Measurements from ENCODE around the gene HPF1. TPM values are rescaled to one million over a fixed set of nuclear protein-coding genes. Genes with fewer than 3 reads are reported as not detected.
"Not testable (repeated sequence)": the region's sequence is repeated elsewhere in the genome, so short reads cannot be mapped to it uniquely, and the experiment has no call there.

HPF1 gene
- total RNA-seq (2014; rRNA removed; shearing (Covaris generic)), result 43.4 and 73.1 TPM in 2 replicates

- Histone ChIP-seq H3K9me3 (replicated peaks) (no peaks in the 10 kb centered on the region), H3K4me3 (peak within 1 kb of the TSS; percentile 56), H3K27ac (no peak within 1 kb of the TSS), H3K27me3 (replicated peaks) (no peaks in the 10 kb centered on the region), H3K36me3 (no peaks in the 10 kb centered on the region), H3K4me1 (replicated peaks) (peaks cover 9% of the 10 kb centered on the region)
- peak; percentile 82 to 89 for DNase-seq (ENCODE audit: low read depth in 1 of 2, low spot score in 2 of 2)
Observed at GRCh38 chr4:169757575-169758184, at the start of gene HPF1. Gene HPF1 (minus strand): TSS chr4:169757944. CDS start chr4:169757877, 67 bp downstream.

DNA sequence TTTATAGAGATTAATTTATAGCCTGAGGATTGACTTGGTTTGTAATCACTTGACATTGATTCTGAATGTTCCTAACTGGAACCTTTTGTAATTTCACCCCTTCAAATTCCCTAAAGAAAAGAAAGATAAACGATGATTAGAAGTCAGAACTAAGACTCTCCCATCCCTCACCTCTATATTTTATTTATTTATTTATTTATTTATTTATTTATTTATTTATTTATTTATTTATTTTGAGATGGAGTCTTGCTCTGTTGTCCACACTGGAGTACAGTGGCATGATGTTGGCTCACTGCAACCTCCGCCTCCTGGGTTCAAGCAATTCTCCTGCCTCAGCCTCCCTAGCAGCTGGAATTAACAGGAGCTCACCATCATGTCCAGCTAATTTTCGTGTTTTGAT lies 49.0 kb upstream of the HPF1 start:
- H3K27me3 ChIP-seq (replicated peaks); H3K4me3 ChIP-seq; H3K9me3 ChIP-seq (replicated peaks); H3K4me1 ChIP-seq (replicated peaks); DNase-seq (ENCODE audit: low read depth in 1 of 2, low spot score in 2 of 2); H3K27ac ChIP-seq; H3K36me3 ChIP-seq: not testable (repeated sequence)

DNA sequence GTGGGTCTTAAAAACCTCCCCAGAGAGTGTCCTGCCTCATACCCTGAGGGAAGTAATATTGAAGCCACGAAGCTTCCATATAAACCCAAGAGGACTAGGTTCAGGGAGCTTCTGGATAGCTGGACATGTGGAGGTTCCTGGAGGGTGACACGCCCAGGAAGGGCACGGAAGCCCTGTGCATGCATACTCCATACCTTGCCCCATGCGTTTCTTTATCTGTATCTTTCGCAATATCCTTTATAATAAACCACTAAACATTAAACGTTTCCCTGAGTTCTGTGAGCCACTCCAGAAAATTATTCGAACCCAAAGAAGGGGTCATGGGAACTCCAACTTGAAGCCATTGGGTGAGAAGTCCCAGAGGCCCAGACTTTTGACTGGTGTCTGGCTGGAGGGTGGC lies 45.7 kb upstream of the HPF1 start:
- H3K36me3 ChIP-seq, result no peaks in the 10 kb centered on the region
- H3K4me3 ChIP-seq, result no peak overlapping the region
- H3K9me3 ChIP-seq (replicated peaks), result no peaks in the 10 kb centered on the region
- no peak overlapping the region for H3K27ac ChIP-seq
- H3K4me1 ChIP-seq (replicated peaks), result no peaks in the 10 kb centered on the region
- no peak for DNase-seq (ENCODE audit: low read depth in 1 of 2, low spot score in 2 of 2)
- peaks cover 4% of the 10 kb centered on the region; the same call in 1 of the 2 replicates for H3K27me3 ChIP-seq (replicated peaks)

GRCh38 chr4:169802873-169803272 lies 45.1 kb upstream of the HPF1 start:
- Histone ChIP-seq H3K27me3 (replicated peaks) (peaks cover 4% of the 10 kb centered on the region; the same call in 1 of the 2 replicates), H3K9me3 (replicated peaks) (no peaks in the 10 kb centered on the region), H3K4me1 (replicated peaks) (no peaks in the 10 kb centered on the region), H3K4me3 (no peak overlapping the region), H3K27ac (no peak overlapping the region), H3K36me3 (no peaks in the 10 kb centered on the region)
- DNase-seq (ENCODE audit: low read depth in 1 of 2, low spot score in 2 of 2), result no peak

GRCh38 chr4:169800541-169800940 lies 42.8 kb upstream of the HPF1 start:
- DNase-seq (ENCODE audit: low read depth in 1 of 2, low spot score in 2 of 2), result no peak
- Histone ChIP-seq H3K4me1 (replicated peaks) (peaks cover 4% of the 10 kb centered on the region; the same call in 1 of the 2 replicates), H3K36me3 (no peaks in the 10 kb centered on the region), H3K9me3 (replicated peaks) (no peaks in the 10 kb centered on the region), H3K27ac (no peak overlapping the region), H3K27me3 (replicated peaks) (peaks cover 4% of the 10 kb centered on the region; the same call in 1 of the 2 replicates), H3K4me3 (no peak overlapping the region)

GRCh38 chr4:169799260-169799659 lies 41.5 kb upstream of the HPF1 start:
- peaks cover 4% of the 10 kb centered on the region; the same call in 1 of the 2 replicates for H3K27me3 ChIP-seq (replicated peaks)
- no peak for DNase-seq (ENCODE audit: low read depth in 1 of 2, low spot score in 2 of 2)
- peaks cover 5% of the 10 kb centered on the region; the same call in 1 of the 2 replicates for H3K4me1 ChIP-seq (replicated peaks)
- no peak overlapping the region for H3K27ac ChIP-seq
- H3K9me3 ChIP-seq (replicated peaks), result no peaks in the 10 kb centered on the region
- H3K36me3 ChIP-seq, result no peaks in the 10 kb centered on the region
- no peak overlapping the region for H3K4me3 ChIP-seq

GRCh38 chr4:169795585-169795984 lies 37.8 kb upstream of the HPF1 start:
- H3K4me1 ChIP-seq (replicated peaks), result peaks cover 8% of the 10 kb centered on the region
- no peaks in the 10 kb centered on the region for H3K9me3 ChIP-seq (replicated peaks)
- no peak overlapping the region for H3K27ac ChIP-seq
- H3K4me3 ChIP-seq, result no peak overlapping the region
- H3K36me3 ChIP-seq, result no peaks in the 10 kb centered on the region
- DNase-seq (ENCODE audit: low read depth in 1 of 2, low spot score in 2 of 2), result no peak
- H3K27me3 ChIP-seq (replicated peaks), result peaks cover 15% of the 10 kb centered on the region

GRCh38 chr4:169791527-169792156 lies 33.9 kb upstream of the HPF1 start:
- Histone ChIP-seq H3K9me3 (replicated peaks) (no peaks in the 10 kb centered on the region), H3K27me3 (replicated peaks) (peaks cover 27% of the 10 kb centered on the region), H3K4me3 (no peak overlapping the region), H3K36me3 (no peaks in the 10 kb centered on the region), H3K4me1 (replicated peaks) (peaks cover 8% of the 10 kb centered on the region), H3K27ac (no peak overlapping the region)
- DNase-seq (ENCODE audit: low read depth in 1 of 2, low spot score in 2 of 2), result peak; percentile 50

DNA sequence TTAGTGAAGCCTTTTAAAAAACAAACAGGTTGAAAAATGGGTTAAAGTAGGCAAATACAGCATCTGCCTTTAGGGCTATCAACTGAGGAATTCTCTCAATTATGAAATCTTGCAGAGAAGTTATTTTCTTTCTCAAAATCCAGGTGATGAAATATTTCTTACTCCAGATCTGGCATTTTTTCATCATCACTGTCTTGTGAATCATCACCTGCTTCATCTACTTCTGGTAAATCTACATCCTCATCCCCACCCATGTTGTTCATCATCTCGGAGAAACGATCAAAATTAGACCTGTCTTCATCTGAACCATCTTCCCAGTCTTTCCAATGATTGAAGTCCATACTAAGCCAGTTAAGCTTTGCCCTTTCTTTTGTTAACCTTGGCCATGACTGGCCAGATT lies 33.3 kb upstream of the HPF1 start:
- no peak overlapping the region for H3K4me3 ChIP-seq
- DNase-seq (ENCODE audit: low read depth in 1 of 2, low spot score in 2 of 2), result no peak
- no peak overlapping the region for H3K27ac ChIP-seq
- no peaks in the 10 kb centered on the region for H3K9me3 ChIP-seq (replicated peaks)
- H3K4me1 ChIP-seq (replicated peaks), result peaks cover 8% of the 10 kb centered on the region
- H3K36me3 ChIP-seq, result no peaks in the 10 kb centered on the region
- peaks cover 27% of the 10 kb centered on the region for H3K27me3 ChIP-seq (replicated peaks)

- DNase-seq (ENCODE audit: low read depth in 1 of 2, low spot score in 2 of 2), result no peak
- Histone ChIP-seq H3K4me1 (replicated peaks) (no peaks in the 10 kb centered on the region), H3K36me3 (no peaks in the 10 kb centered on the region), H3K9me3 (replicated peaks) (no peaks in the 10 kb centered on the region), H3K4me3 (no peak overlapping the region), H3K27ac (no peak overlapping the region), H3K27me3 (replicated peaks) (no peaks in the 10 kb centered on the region)
Observed at GRCh38 chr4:169774466-169775445, 17.0 kb upstream of the HPF1 start.

DNA sequence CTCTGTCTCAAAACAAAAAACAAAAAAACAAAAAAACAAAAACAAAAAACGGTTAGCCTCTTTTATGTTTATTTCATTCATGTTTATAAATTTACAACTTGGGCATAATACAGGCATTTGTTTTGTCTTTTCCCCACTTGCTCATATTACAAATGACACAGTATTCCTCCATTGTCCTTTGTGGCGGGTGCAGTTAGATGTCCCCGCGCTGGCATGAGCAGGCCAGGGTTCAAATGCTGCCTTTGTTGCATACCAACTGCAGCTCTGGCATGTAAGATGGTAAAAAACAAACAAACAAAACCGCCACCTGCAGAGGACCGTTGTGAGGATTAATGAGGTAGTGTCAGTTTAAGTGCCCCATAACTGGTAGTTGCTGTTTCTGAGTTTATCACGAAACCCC lies 16.1 kb upstream of the HPF1 start:
- Histone ChIP-seq H3K4me1 (replicated peaks) (no peaks in the 10 kb centered on the region), H3K27me3 (replicated peaks) (no peaks in the 10 kb centered on the region), H3K9me3 (replicated peaks) (no peaks in the 10 kb centered on the region), H3K27ac (no peak overlapping the region), H3K36me3 (no peaks in the 10 kb centered on the region), H3K4me3 (no peak overlapping the region)
- DNase-seq (ENCODE audit: low read depth in 1 of 2, low spot score in 2 of 2), result no peak

DNA sequence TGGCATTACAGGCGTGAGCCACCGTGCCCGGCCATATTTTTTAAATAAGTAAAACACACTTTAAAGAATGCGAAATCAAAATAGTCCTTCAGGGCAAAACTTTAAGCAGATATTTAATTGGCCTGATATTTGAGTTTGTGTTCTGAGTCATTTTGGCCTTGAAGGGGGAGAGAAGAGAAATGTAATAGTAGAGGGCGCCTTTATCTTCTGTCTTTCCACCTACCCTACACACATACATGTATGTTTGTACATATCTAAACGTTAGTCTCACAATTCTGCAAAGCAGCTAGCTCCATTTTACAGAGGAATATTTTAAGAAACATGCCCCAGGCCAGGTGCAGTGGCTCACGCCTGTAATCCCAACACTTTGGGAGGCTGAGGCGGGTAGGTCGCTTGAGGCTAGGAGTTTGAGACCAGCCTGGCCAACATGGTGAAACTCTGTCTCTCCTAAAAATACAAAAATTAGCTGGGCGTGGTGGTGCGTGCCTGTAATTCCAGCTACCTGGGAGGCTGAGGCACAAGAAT lies 13.9 kb upstream of the HPF1 start:
- H3K27ac ChIP-seq; H3K27me3 ChIP-seq (replicated peaks); H3K9me3 ChIP-seq (replicated peaks); H3K4me3 ChIP-seq; H3K36me3 ChIP-seq; H3K4me1 ChIP-seq (replicated peaks); DNase-seq (ENCODE audit: low read depth in 1 of 2, low spot score in 2 of 2): not testable (repeated sequence)

DNA sequence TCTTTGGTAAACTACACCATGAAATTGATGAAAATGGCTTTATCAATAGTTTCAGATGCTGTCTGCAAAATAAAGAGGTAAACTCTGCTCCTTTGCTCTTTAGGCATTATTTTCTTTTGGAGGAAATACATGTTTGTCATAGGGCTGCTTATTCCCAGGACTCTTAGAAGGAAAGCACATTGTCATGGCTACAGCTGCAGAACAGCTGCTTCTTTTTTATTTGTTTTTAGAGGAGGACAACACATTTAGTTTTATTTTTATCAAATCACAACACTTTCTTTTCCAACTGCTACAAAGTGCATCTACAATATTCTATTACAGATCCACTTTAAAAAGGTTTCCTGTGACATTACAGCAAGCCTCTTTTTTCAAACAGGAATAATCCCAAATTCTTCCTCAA lies 12.7 kb upstream of the HPF1 start:
- H3K4me3 ChIP-seq, result no peak overlapping the region
- no peak for DNase-seq (ENCODE audit: low read depth in 1 of 2, low spot score in 2 of 2)
- H3K27me3 ChIP-seq (replicated peaks), result no peaks in the 10 kb centered on the region
- no peaks in the 10 kb centered on the region for H3K36me3 ChIP-seq
- no peaks in the 10 kb centered on the region for H3K4me1 ChIP-seq (replicated peaks)
- no peaks in the 10 kb centered on the region for H3K9me3 ChIP-seq (replicated peaks)
- H3K27ac ChIP-seq, result no peak overlapping the region
